ENCODE measurements around the gene CACHD1. TPM values are rescaled to one million over a fixed set of nuclear protein-coding genes. Genes with fewer than 3 reads are reported as not detected.
A peak's percentile ranks its signal among the peaks of the same experiment; 100 is the strongest.

CACHD1 gene
- polyA plus RNA-seq, 1 of the 3 experiments (the other 2 are of a cell fraction), result 2.2 TPM

- ChIA-PET CTCF (interaction anchor here (0.9 to 2.5 kb wide), 3 partner anchors 10 to 236 kb away, joined by 3 to 7 read pairs (median 3); no protein-coding TSS in a partner anchor), POLR2A (interaction anchor here (1.4 kb wide), 1 partner anchor 10 kb away, joined by 3 read pairs; no protein-coding TSS in a partner anchor)
- H3K79me2 ChIP-seq (ENCODE audit: insufficient read depth), result peaks cover 7% of the 10 kb centered on the region; the same call in 1 of the 2 replicates
- peak overlapping the region; percentile 33 to 52; a peak in 3 of 4 replicates for H3K4me3 ChIP-seq (ENCODE audit: low read depth in 2 of 2, low read length in 1 of 2)
- peak overlapping the region in 1 of 2 experiments; percentile 61; a peak in 2 of 4 replicates for H3K27ac ChIP-seq (ENCODE audit: low read depth in 2 of 2, low read length in 1 of 2)
- no peaks in the 10 kb centered on the region for H3K9me3 ChIP-seq
- H3K9me2 ChIP-seq, result no peaks in the 10 kb centered on the region
- no peak for DNase-seq
- TF ChIP-seq TEAD4 (IDR thresholded peaks at IDR 0.05; ENCODE audit: borderline replicate concordance, insufficient read depth) (no peak), EZH2phosphoT487 (IDR thresholded peaks at IDR 0.05; ENCODE audit: borderline replicate concordance, low read depth) (no peak), RXRA (IDR thresholded peaks at IDR 0.05; ENCODE audit: borderline replicate concordance, low read depth) (no peak), EP300 (IDR thresholded peaks at IDR 0.05; ENCODE audit: borderline replicate concordance in 1 of 2, low read depth in 1 of 2, low read length in 1 of 2) (no peak), CTCF (IDR thresholded peaks at IDR 0.05) (no peak), ZBTB33 (IDR thresholded peaks at IDR 0.05; ENCODE audit: borderline replicate concordance, low read depth) (no peak), MXI1 (IDR thresholded peaks at IDR 0.05; ENCODE audit: low read depth, low read length) (peak; percentile 42; the same call in 1 of the 2 replicates), MAX (IDR thresholded peaks at IDR 0.05; ENCODE audit: low read depth) (no peak), RCOR1 (IDR thresholded peaks at IDR 0.05; ENCODE audit: low read length) (0 out of 2 replicates have a peak, but pooled peaks have one; percentile 13), CHD2 (IDR thresholded peaks at IDR 0.05; ENCODE audit: low read length, partially characterized antibody) (no peak), YY1 (IDR thresholded peaks at IDR 0.05; ENCODE audit: low read depth) (no peak), FOXJ3 (CRISPR knock-in tag; IDR thresholded peaks at IDR 0.05) (no peak), USF1 (IDR thresholded peaks at IDR 0.05; ENCODE audit: borderline replicate concordance, low read depth) (no peak), NFIC (IDR thresholded peaks at IDR 0.05; ENCODE audit: borderline replicate concordance) (no peak), USF2 (IDR thresholded peaks at IDR 0.05; ENCODE audit: borderline replicate concordance, low read depth, low read length) (no peak)
- peak overlapping the region; percentile 16; the same call in 1 of the 2 replicates for H3K9ac ChIP-seq
- H3K36me3 ChIP-seq (replicated peaks in 1 of 2; ENCODE audit: control insufficient read depth in 1 of 2, insufficient read depth in 2 of 2, low read length in 1 of 2), result no peaks in the 10 kb centered on the region
- H3K4me2 ChIP-seq, result peak overlapping the region; percentile 39
- H2AFZ ChIP-seq (ENCODE audit: low read depth), result peak overlapping the region; percentile 67; the same call in 1 of the 2 replicates
- peaks cover 16 to 41% of the 10 kb centered on the region in 2 experiments; a peak in 3 of 4 replicates for H3K4me1 ChIP-seq (ENCODE audit: control insufficient read depth in 1 of 2, insufficient read depth in 2 of 2, low read depth in 1 of 2, low read length in 1 of 2)
- H3F3A ChIP-seq (replicated peaks; ENCODE audit: insufficient read depth), result peaks cover 4% of the 10 kb centered on the region
- WGBS (ENCODE audit: low lambda C conversion rate), result 53% methylated on average over 15 of the region's 15 CpGs
- no peaks in the 10 kb centered on the region for H4K20me1 ChIP-seq (ENCODE audit: insufficient read depth)
- no peaks in the 10 kb centered on the region for H3K27me3 ChIP-seq (ENCODE audit: insufficient read depth)
These were observed 36.2 kb downstream of the CACHD1 start for GRCh38 chr1:64505944-64506655.
